PC-9 (cell line): ENCODE results near the gene COL21A1.

ENCODE experiments used
- EZH2 ChIP-seq: fragments of 200-600 bp; sonication (generic); IDR thresholded peaks from 2 replicates; pipeline ENCODE4 v1.8.0; 2017; ENCODE audit warnings: antibody characterized with exemption, low read depth
- TF ChIP-seq, protein P1 (sequence below): fragments of 200-600 bp; sonication (generic); conservative IDR thresholded peaks from 2 replicates; pipeline ENCODE4 v1.6.1; 2017; ENCODE audit warnings: mixed run types, antibody characterized with exemption, mild to moderate bottlenecking, moderate library complexity

DNA sequence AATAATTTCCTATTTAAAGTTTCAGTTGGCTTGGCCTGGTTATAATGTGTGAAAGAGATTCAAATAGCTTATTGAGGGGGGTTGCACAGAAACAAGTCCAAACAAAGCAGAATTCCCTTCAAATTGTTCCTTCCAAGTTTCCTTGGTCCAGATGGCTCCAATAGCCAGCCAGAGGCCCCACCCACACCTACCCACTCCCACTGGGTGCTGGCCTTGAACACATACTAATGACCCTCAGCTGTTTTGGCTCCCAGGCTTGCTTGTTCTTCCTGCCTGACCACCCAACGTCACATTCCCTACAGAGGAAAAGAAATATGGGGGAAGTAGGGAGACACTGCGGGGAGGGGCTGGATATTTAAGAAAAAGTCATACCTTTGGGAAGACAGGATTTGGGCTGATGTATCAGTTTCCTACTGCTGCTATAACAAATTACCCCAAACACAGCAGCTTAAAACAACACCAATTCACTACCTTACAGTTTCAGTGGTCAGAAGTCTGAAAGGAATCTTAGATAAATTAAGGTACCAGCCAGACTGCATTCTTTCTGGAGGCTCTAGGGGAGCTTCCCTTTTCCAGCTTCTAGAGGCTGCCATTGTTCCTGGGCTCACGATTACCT lies 95.7 kb downstream of the COL21A1 start:
- TF ChIP-seq, protein P1, sequence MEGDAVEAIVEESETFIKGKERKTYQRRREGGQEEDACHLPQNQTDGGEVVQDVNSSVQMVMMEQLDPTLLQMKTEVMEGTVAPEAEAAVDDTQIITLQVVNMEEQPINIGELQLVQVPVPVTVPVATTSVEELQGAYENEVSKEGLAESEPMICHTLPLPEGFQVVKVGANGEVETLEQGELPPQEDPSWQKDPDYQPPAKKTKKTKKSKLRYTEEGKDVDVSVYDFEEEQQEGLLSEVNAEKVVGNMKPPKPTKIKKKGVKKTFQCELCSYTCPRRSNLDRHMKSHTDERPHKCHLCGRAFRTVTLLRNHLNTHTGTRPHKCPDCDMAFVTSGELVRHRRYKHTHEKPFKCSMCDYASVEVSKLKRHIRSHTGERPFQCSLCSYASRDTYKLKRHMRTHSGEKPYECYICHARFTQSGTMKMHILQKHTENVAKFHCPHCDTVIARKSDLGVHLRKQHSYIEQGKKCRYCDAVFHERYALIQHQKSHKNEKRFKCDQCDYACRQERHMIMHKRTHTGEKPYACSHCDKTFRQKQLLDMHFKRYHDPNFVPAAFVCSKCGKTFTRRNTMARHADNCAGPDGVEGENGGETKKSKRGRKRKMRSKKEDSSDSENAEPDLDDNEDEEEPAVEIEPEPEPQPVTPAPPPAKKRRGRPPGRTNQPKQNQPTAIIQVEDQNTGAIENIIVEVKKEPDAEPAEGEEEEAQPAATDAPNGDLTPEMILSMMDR = no peak
- TF ChIP-seq EZH2 = no peak
